K562 (cell line): ENCODE results near the gene ZNRD2. TPM values are rescaled to one million over a fixed set of nuclear protein-coding genes. Genes with fewer than 3 reads are reported as not detected.

ENCODE experiments used
- ARID1B ChIP-seq: fragments of 450-650 bp; IDR thresholded peaks from 2 replicates; pipeline ENCODE4 v1.6.1; 2016; ENCODE audit warnings: antibody characterized with exemption, mild to moderate bottlenecking, inconsistent platforms
- BCOR ChIP-seq: fragments of 450-650 bp; IDR thresholded peaks from 2 replicates; pipeline ENCODE4 v1.6.1; 2016
- CC2D1A ChIP-seq: fragments of 450-650 bp; IDR thresholded peaks from 2 replicates; pipeline ENCODE4 v1.6.1; 2017; ENCODE audit warnings: mild to moderate bottlenecking
- FOXA3 ChIP-seq, 2 experiments: fragments of 450-650 bp in 1 of 2; sonication (generic) in 1 of 2; formaldehyde crosslinking; IDR thresholded peaks in 1 of 2; conservative IDR thresholded peaks in 1 of 2; 2 replicates each; pipeline versions ENCODE4 v1.4.0 to v1.8.0; 2020 to 2022; ENCODE audit warnings: mild to moderate bottlenecking in 2 of 2, missing genetic modification reagents in 1 of 2
- GABPB1 ChIP-seq: sonication (generic); formaldehyde crosslinking; IDR thresholded peaks from 2 replicates; pipeline ENCODE4 v1.8.0; 2022; ENCODE audit warnings: mild to moderate bottlenecking, missing genetic modification reagents
- GATA2 ChIP-seq: sonication (generic); formaldehyde crosslinking; IDR thresholded peaks from 2 replicates; pipeline ENCODE4 v1.4.0; 2020; ENCODE audit warnings: mild to moderate bottlenecking, missing genetic modification reagents
- NCOA1 ChIP-seq: fragments of 450-650 bp; IDR thresholded peaks from 2 replicates; pipeline ENCODE4 v1.6.1; 2016; ENCODE audit warnings: low read depth
- NFRKB ChIP-seq: fragments of 450-650 bp; IDR thresholded peaks from 2 replicates; pipeline ENCODE4 v1.6.1; 2016; ENCODE audit warnings: low read depth
- REST ChIP-seq, 2 experiments: fragments of 450-650 bp; formaldehyde crosslinking in 1 of 2; IDR thresholded peaks; 2 replicates each; pipeline versions ENCODE4 v1.4.0 to v1.6.1; 2014 to 2020; ENCODE audit warnings: mild to moderate bottlenecking in 2 of 2, borderline replicate concordance in 1 of 2, low read depth in 1 of 2
- SAFB2 ChIP-seq: fragments of 200-400 bp; formaldehyde crosslinking; IDR thresholded peaks from 2 replicates; pipeline ENCODE4 v1.6.1; 2018; ENCODE audit warnings: borderline replicate concordance, low read length, low read depth, moderate library complexity; ENCODE audit not compliant: severe bottlenecking
- STAT6 ChIP-seq: sonication (generic); formaldehyde crosslinking; IDR thresholded peaks from 2 replicates; pipeline ENCODE4 v1.8.1; 2023; ENCODE audit warnings: mild to moderate bottlenecking, missing genetic modification reagents
- TCF3 ChIP-seq: sonication (generic); formaldehyde crosslinking; IDR thresholded peaks from 2 replicates; pipeline ENCODE4 v1.4.0; 2020; ENCODE audit warnings: mild to moderate bottlenecking, missing genetic modification reagents
- WHSC1 ChIP-seq: IDR thresholded peaks from one replicate; pipeline ENCODE4 v1.6.1; 2012; ENCODE audit warnings: low read length, control low read depth, inconsistent platforms
- ZBTB7A ChIP-seq: IDR thresholded peaks from 2 replicates; pipeline ENCODE4 v1.6.1; 2011; ENCODE audit warnings: low read depth, mild to moderate bottlenecking, low read length, moderate library complexity, borderline replicate concordance; ENCODE audit not compliant: control insufficient read depth
- polyA plus RNA-seq, 8 experiments: library from polyadenylated mRNA; depleted of rRNA in 4 of 8; stranded (reverse) in 5 of 8; unstranded in 3 of 8; fragments of >200 nt; fragmentation: Nextera tagmentation in 2 of 8; fragmentation: Illumina TruSeq in 1 of 8; extraction: Ambion mirVana in 2 of 8; extraction: Trizol in 1 of 8; gene quantifications; 2 replicates each; pipeline versions ENCODE4 v1.2.1 to v1.2.3, GENCODE V29; 2011 to 2014; ENCODE audit warnings: inconsistent platforms in 1 of 8, missing spikeins in 1 of 8
- total RNA-seq, 7 experiments: library from RNA; depleted of rRNA in 6 of 7; stranded (reverse); fragments of >200 nt in 6 of 7; fragmentation: Illumina TruSeq in 2 of 7; extraction: Trizol in 2 of 7; gene quantifications; 2 replicates each; pipeline versions ENCODE4 v1.2.1 to v1.2.3, GENCODE V29; 2011 to 2021; ENCODE audit warnings: low replicate concordance in 1 of 7

ZNRD2 gene
- total and polyA plus RNA-seq, 9 of the 15 experiments (the other 6 are each of a cell fraction or from before 2014, with no cell fraction given), result 13.4 to 129 (median 60.4) TPM

- TF ChIP-seq NFRKB (no peak), GABPB1 (CRISPR knock-in tag) (peak; percentile 22; the same call in 1 of the 2 replicates), WHSC1 (no peak), NCOA1 (no peak), STAT6 (no peak), REST (IDR thresholded peaks at IDR 0.05; ENCODE audit: borderline replicate concordance) (peak; percentile 85), REST (CRISPR knock-in tag; IDR thresholded peaks at IDR 0.05; ENCODE audit: low read depth) (no peak), ARID1B (0 out of 2 replicates have a peak, but pooled peaks have one; percentile 9), BCOR (peak; percentile 25; the same call in 1 of the 2 replicates), SAFB2 (no peak), FOXA3 (CRISPR knock-in tag; conservative IDR thresholded peaks at IDR 0.05 in 1 of 2, IDR thresholded peaks at IDR 0.05 in 1 of 2) (no peak), ZBTB7A (no peak), TCF3 (no peak), CC2D1A (peak; percentile 58; the same call in 1 of the 2 replicates), GATA2 (CRISPR knock-in tag) (peak; percentile 39; the same call in 1 of the 2 replicates)
Measured at GRCh38 chr11:65571940-65572339, 1.7 kb downstream of the ZNRD2 start (continued).
